ENCODE results near the gene BICDL2.
"Not testable (repeated sequence)": the region's sequence is repeated elsewhere in the genome, so short reads cannot be mapped to it uniquely, and the experiment has no call there.

Gene BICDL2, protein sequence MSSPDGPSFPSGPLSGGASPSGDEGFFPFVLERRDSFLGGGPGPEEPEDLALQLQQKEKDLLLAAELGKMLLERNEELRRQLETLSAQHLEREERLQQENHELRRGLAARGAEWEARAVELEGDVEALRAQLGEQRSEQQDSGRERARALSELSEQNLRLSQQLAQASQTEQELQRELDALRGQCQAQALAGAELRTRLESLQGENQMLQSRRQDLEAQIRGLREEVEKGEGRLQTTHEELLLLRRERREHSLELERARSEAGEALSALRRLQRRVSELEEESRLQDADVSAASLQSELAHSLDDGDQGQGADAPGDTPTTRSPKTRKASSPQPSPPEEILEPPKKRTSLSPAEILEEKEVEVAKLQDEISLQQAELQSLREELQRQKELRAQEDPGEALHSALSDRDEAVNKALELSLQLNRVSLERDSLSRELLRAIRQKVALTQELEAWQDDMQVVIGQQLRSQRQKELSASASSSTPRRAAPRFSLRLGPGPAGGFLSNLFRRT

DNA sequence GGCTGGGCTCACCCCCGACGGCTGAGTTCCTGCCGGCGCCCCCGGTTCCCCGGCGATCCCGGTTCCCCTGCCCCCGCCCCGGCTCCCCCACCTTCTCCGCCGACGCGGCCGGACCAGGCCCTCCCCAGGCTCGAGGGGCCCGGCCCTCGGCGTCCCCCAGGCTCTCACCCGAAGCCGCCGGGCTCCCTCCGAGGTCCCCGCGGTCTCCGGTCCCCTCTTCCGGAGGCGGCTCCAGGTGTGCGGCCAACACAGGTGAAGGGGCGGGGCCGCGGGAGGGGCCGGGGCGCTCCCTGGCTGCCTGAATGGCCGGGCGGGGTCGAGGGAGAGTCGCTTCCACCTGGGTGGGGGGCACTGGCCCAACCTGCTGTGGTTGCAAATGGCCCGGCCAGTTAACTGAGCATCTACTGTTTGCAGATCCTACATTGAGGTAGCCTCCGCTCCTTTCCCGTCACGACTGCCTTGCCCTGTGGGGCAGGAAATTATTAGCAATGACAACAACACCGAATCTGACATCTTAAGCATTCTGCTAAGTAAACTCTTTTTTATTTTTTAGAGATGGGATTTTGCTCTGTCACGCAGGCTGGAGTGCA lies at the start of gene BICDL2:
TSS of gene BICDL2 (minus strand) at position 219 of the 590 bp plus-strand sequence. CDS start 1,448 bp downstream, outside the sequence.
- Mint-ChIP-seq H3K27ac (peak within 1 kb of the TSS; percentile 65), H3K4me1 (peaks cover 8% of the 10 kb centered on the region), H3K4me3 (peak within 1 kb of the TSS; percentile 52), H3K27me3 (peaks cover 53% of the 10 kb centered on the region), H3K36me3 (peaks cover 2% of the 10 kb centered on the region), H3K9me3 (no peaks in the 10 kb centered on the region)

DNA sequence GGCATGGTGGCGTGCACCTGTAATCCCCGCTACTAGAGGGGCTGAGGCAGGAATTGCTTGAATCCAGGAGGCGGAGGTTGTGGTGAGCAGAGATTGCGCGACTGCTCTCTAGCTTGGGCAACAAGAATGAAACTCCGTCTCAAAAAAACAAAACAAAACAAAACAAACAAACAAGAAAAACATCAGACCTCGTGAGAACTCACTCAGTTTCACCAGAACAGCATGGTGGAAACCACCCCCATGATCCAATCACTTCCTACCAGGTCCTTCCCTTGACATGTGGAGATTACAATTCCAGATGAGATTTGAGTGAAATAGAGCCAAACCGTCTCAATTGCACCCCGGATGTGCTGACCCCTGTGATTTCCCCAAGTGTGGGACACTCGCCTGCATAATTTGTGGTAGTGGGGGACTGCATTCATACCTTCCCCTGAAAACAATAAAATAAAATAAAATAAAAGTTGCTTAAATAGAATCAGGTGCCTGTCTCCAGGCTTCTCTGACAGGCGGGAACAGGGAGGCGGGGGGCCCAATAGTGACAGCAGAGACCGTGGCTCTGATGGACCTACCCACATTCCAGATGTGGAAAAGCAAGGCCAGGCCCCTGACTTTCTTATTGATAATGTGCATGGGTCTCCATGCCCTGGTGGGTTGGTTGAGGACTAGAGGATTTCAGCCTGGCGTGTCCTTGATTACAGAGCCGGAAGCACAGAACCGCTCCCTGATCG lies 49.3 kb upstream of the BICDL2 start:
- no peaks in the 10 kb centered on the region for H3K9me3 Mint-ChIP-seq
- no peaks in the 10 kb centered on the region for H3K36me3 Mint-ChIP-seq
- no peaks in the 10 kb centered on the region for H3K27me3 Mint-ChIP-seq
- peaks cover 43% of the 10 kb centered on the region for H3K4me1 Mint-ChIP-seq
- no peak overlapping the region for H3K27ac Mint-ChIP-seq
- peak overlapping the region; percentile 57 for H3K4me3 Mint-ChIP-seq

DNA sequence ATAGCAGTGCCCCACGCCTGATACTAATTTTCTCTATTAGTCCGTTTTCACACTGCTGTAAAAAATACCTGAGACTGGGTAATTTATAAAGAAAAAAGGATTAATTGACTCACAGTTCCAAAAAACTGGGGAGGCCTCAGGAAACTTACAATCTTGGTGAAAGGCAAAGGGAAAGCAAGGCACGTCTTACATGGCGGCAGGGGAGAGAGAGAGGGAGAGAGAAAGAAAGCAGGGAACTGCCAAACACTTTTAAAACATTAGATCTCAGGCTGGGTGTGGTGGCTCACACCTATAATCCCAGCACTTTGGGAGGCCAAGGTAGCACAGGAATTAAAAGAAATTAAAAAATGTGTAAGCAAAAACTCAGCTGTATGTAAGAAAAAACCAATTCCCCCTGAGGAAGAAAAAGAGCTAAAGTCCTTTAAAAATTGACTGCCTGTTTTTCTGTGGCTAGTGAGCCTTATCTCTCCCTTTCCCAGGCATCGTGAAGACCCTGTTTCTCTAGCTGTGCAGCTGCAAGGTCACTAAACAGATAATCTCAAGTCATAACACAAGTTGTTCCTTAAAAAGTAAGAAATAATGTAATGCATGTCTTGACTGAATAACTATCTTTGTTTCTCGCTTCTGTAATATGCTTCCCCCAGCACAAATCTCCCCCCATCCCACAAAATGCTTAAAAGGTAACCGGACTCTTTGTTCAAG lies 48.4 kb upstream of the BICDL2 start:
- no peaks in the 10 kb centered on the region for H3K9me3 Mint-ChIP-seq
- H3K27ac Mint-ChIP-seq, result peak overlapping the region; percentile 12
- no peaks in the 10 kb centered on the region for H3K27me3 Mint-ChIP-seq
- peak overlapping the region; percentile 26 for H3K4me3 Mint-ChIP-seq
- H3K36me3 Mint-ChIP-seq, result peaks cover 1% of the 10 kb centered on the region
- peaks cover 43% of the 10 kb centered on the region for H3K4me1 Mint-ChIP-seq

DNA sequence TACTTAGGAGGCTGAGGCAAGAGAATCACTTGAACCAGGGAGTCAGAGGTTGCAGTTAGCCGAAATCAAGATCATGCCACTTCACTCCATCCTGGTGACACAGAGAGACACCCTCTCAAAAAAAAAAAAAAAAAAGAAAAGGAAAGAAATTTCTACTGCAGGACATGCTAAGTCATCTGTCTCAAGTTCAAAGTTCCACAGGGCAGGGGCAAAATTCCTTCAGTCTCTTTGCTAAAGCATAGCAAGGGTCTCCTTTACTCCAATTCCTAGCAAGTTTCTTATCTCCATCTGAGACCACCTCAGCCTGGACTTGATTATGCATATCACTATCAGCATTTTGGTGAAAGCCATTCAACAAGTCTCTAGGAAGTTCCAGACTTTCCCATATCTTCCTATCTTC lies 47.7 kb upstream of the BICDL2 start:
- peaks cover 50% of the 10 kb centered on the region for H3K4me1 Mint-ChIP-seq
- no peaks in the 10 kb centered on the region for H3K27me3 Mint-ChIP-seq
- peak overlapping the region; percentile 10 for H3K27ac Mint-ChIP-seq
- no peaks in the 10 kb centered on the region for H3K9me3 Mint-ChIP-seq
- no peak overlapping the region for H3K4me3 Mint-ChIP-seq
- peaks cover 3% of the 10 kb centered on the region for H3K36me3 Mint-ChIP-seq

DNA sequence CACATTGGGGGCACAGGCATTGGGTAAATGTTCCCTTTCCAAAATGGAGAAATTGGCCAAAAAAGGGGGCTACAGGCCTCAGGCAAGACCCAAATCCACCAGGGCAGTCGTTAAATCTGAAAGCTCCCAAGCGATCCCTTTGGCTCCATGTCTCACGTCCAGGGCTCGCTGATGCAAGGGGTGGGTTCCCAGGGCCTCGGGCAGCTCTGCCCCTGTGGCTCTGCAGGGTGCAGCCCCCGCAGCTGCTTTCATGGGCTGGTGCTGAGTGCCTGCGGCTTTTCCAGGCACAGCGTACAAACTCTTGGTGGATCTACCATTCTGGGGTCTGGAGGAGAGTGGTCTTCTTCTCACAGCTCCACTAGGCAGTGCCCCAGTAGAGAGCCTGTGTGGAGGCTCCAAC lies 46.7 kb upstream of the BICDL2 start:
- Mint-ChIP-seq H3K27ac (peak overlapping the region; percentile 14), H3K4me1 (peaks cover 57% of the 10 kb centered on the region)
- H3K4me3 Mint-ChIP-seq, H3K27me3 Mint-ChIP-seq, H3K9me3 Mint-ChIP-seq, H3K36me3 Mint-ChIP-seq: not testable (repeated sequence)

DNA sequence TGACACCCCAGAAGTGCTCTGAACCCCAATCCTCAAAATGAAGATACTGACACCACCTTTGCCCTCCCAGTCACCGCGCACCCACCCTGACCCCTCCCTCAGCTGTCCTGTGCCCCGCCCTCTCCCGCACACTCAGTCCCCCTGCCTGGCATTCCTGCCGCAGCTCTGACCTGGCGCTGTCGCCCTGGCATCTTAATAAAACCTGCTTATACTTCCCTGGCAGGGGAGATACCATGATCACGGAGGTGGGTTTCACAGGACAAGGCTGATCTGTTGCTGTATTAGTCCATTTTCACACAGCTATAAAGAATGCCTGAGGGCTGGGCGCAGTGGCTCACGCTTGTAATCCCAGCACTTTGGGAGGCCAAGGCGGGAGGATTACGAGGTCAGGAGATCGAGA lies 45.2 kb upstream of the BICDL2 start:
- not testable (repeated sequence) for H3K36me3 Mint-ChIP-seq, H3K4me3 Mint-ChIP-seq, H3K9me3 Mint-ChIP-seq, H3K27me3 Mint-ChIP-seq, H3K27ac Mint-ChIP-seq
- H3K4me1 Mint-ChIP-seq, result peaks cover 60% of the 10 kb centered on the region

DNA sequence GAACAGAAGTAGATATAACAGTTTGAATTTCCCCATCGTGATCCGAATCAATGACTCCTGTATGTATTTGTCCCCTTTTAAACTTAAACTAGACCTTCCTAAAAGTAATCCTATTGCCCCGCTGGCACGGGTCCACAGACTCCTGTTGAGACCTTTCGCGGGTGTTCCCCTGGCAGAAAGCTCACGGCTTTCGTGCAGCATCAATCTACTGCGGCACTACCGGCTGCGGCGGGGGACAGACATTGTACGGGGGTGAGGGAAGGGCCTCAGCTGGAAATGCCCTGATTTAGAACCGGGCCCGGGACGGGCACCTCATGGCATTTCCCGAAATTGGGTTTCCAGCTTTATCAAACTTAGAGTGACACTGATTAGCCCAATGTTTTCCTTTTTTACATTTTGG lies 43.3 kb upstream of the BICDL2 start:
- H3K4me3 Mint-ChIP-seq, result no peak overlapping the region
- no peaks in the 10 kb centered on the region for H3K27me3 Mint-ChIP-seq
- no peaks in the 10 kb centered on the region for H3K9me3 Mint-ChIP-seq
- H3K36me3 Mint-ChIP-seq, result peaks cover 5% of the 10 kb centered on the region
- no peak overlapping the region for H3K27ac Mint-ChIP-seq
- H3K4me1 Mint-ChIP-seq, result peaks cover 67% of the 10 kb centered on the region

DNA sequence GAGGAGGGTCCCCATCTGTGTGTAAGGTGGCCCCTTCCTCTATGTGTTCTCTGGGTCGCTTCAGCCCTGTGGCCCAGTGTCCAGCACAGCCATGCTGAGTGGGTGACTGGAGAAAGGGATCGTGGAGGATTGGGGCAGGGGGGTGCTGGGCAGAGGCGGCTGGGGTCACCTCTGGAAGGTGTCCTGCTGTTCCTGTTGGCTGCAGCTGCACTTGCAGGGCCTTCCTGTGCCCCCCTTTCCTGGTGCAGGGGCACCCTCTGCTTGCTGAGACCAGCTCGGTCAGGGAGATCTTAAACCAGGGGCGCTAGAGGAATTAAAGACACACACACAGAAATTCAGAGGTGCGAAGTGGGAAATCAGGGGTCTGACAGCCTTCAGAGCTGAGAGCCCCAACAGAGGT lies 39.8 kb upstream of the BICDL2 start:
- peaks cover 5% of the 10 kb centered on the region for H3K36me3 Mint-ChIP-seq
- peak overlapping the region; percentile 84 for H3K27ac Mint-ChIP-seq
- H3K27me3 Mint-ChIP-seq, result no peaks in the 10 kb centered on the region
- H3K9me3 Mint-ChIP-seq, result no peaks in the 10 kb centered on the region
- peaks cover 80% of the 10 kb centered on the region for H3K4me1 Mint-ChIP-seq
- peak overlapping the region; percentile 55 for H3K4me3 Mint-ChIP-seq

DNA sequence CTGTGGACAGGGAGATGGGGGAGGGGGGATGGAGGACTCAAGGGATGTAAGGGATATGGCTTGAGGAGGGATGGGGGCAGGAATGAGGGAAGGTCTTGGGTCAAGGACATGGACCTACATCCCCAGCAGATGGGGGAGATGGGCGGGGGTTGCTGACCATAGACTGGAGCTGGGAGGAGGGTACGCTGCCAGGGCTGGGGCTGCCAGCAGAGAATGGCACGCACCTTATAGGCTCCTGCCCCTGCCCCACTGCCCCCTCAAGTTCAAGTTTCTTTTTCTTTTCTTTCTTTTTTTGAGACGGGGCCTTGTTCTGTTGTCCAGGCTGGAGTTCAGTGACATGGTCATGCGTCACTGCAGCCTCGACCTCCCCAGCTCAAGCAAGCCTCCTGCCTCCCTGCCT lies 39.2 kb upstream of the BICDL2 start:
- peak overlapping the region; percentile 31 for H3K4me3 Mint-ChIP-seq
- peaks cover 83% of the 10 kb centered on the region for H3K4me1 Mint-ChIP-seq
- peak overlapping the region; percentile 25 for H3K27ac Mint-ChIP-seq
- not testable (repeated sequence) for H3K36me3 Mint-ChIP-seq, H3K27me3 Mint-ChIP-seq, H3K9me3 Mint-ChIP-seq

DNA sequence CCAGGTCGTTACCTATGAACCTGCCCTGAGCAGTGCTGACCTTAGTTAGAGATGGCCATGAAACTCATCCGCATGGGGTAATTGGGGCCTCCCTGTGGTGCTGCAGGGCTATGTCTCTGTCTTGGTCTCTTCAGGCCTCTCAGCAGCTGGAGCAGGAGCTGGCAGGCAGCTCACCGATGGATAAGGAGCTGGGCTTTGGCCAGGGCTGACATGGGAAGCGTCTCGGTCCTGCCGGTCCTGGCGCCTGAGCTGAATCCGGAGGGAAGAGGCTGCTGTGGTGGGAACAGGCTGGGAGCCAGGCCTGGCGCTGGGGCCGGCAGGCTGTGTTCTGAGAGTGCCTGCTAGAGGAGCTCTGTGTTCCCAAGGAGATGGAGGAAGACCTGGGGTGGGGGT lies 38.8 kb upstream of the BICDL2 start:
- peaks cover 82% of the 10 kb centered on the region for H3K4me1 Mint-ChIP-seq
- peak overlapping the region; percentile 79 for H3K4me3 Mint-ChIP-seq
- H3K27ac Mint-ChIP-seq, result peak overlapping the region; percentile 95
- H3K36me3 Mint-ChIP-seq, result peaks cover 4% of the 10 kb centered on the region
- no peaks in the 10 kb centered on the region for H3K27me3 Mint-ChIP-seq
- H3K9me3 Mint-ChIP-seq, result no peaks in the 10 kb centered on the region

DNA sequence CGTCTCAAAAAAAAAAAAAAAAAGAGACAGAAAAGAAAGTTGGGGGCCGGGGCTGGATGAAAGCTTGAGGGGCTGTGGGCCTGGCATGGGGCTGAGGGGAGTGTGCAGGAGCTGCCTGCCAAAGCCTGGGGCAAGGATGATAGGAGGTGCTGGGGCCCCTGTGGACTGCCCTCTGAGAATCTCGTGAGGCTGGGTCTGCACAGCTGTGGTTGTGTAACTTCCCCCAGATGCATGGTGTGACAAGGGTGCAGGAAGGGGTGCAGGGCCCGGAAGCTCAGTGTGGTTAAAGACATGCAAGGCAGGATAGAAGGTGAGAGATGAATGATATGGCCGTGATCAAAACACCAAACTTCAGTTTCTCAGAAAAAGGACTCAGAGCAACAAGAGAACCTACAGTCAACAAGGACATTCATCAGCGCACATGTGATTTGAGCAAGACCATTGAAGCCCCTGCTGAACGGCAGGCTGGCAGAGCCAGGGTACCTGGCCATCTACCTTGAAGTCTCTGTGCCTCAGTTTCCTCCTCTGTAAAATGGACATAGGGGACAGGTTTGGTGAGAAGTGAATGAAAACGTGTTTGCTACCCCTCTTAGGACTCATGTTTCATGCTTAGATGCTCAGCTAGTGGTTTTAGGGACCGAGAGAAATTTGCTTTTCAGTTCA lies 38.2 kb upstream of the BICDL2 start:
- no peaks in the 10 kb centered on the region for H3K9me3 Mint-ChIP-seq
- peak overlapping the region; percentile 95 for H3K27ac Mint-ChIP-seq
- peak overlapping the region; percentile 79 for H3K4me3 Mint-ChIP-seq
- peaks cover 84% of the 10 kb centered on the region for H3K4me1 Mint-ChIP-seq
- H3K27me3 Mint-ChIP-seq, result no peaks in the 10 kb centered on the region
- peaks cover 6% of the 10 kb centered on the region for H3K36me3 Mint-ChIP-seq

DNA sequence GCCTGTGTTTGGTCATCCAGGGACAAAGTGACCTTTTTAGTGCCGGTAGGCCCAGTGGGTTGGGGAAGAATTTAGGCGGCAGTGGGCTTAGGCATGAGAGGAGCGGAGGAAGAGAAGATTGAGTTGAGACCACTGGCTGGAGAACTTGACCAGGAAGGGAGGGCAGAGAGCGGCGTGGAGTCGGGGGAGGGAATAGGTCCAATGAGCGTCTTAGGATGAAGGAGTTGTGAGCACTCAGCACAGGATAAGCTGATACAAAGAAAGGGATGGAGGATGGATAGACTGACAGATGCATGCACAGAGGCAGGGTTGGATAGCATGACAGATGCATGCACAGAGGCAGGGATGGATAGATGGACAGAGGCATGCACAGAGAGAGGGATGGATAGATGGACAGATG lies 36.7 kb upstream of the BICDL2 start:
- H3K27me3 Mint-ChIP-seq, result no peaks in the 10 kb centered on the region
- H3K4me1 Mint-ChIP-seq, result peaks cover 86% of the 10 kb centered on the region
- H3K27ac Mint-ChIP-seq, result peak overlapping the region; percentile 79
- peak overlapping the region; percentile 39 for H3K4me3 Mint-ChIP-seq
- H3K9me3 Mint-ChIP-seq, result no peaks in the 10 kb centered on the region
- peaks cover 9% of the 10 kb centered on the region for H3K36me3 Mint-ChIP-seq

DNA sequence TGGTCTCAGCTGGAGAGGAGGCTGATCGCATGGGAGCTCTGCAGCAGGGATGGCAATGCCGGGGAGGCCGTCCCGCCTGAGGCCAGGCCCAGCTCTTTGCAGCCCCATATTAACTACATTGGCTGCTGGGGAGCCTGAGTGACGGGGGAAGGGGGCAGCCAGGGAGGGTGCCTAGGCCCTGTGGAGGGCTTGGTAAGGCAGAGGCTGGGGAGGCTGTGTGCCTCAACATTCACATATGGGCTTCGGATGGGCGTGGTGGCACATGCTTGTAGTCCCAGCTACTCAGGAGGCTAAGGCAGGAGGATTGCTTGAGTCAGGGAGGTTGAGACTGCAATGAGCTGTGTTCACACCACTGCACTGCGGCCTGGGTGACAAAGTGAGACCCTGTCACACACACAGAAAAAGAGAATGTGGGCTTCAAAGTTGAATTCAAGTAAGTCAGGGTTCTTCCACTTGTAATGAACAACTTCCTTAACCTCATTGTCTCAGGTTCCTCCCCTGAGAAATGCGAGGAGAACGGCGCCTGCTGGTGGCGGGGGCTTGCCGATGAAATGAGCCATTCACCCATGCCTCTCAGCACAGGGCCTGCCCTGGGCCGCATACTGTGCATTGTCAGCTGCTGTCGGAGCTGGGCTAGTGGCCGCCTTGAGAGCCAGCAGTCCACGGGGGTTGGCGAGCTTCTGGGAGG lies 36.0 kb upstream of the BICDL2 start:
- peaks cover 86% of the 10 kb centered on the region for H3K4me1 Mint-ChIP-seq
- H3K27me3 Mint-ChIP-seq, H3K36me3 Mint-ChIP-seq, H3K9me3 Mint-ChIP-seq, H3K27ac Mint-ChIP-seq: not testable (repeated sequence)
- peak overlapping the region; percentile 39 for H3K4me3 Mint-ChIP-seq

DNA sequence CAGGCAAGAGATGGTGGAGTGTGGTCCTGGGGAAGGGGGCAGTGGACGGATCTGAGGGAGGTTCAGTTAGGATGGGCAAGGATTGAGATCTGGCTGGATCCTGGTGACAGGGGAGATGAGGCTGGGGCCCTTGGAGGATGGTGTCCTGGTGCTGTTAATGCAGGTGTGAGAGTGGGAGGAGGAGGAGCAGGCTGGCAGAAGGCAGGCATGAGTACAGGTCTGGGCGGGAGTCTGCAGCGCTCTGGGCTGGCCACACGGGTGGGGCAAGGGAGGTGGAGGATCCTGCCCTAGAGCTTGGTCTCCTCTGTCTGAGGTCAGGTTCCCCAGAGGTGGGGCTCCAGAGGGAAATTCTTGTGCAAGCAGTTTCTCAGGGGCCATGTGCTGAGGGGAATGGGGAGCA lies 35.4 kb upstream of the BICDL2 start:
- Mint-ChIP-seq H3K4me1 (peaks cover 84% of the 10 kb centered on the region), H3K27ac (peak overlapping the region; percentile 51)
- not testable (repeated sequence) for H3K4me3 Mint-ChIP-seq, H3K36me3 Mint-ChIP-seq, H3K27me3 Mint-ChIP-seq, H3K9me3 Mint-ChIP-seq

Measured in activated naive CD4-positive, alpha-beta T cell treated with anti-CD3 and anti-CD28 coated beads, Interleukin-2, amount 50 U/mL, for 24 hours (primary cell).